A549 (cell line): Measurements from ENCODE around the gene TYK2.

Experiments used
- CTCF ChIP-seq: fragments of >200 bp; sonication (Bioruptor Twin); formaldehyde crosslinking; IDR thresholded peaks from 3 replicates; pipeline ENCODE4 v1.5.1; 2016
- HMGXB4 ChIP-seq: fragments of 250-450 bp; sonication (Bioruptor Pico); IDR thresholded peaks from 2 replicates; pipeline ENCODE4 v1.5.0; 2021; ENCODE audit warnings: mild to moderate bottlenecking, moderate library complexity, borderline replicate concordance
- JUN ChIP-seq, 2 experiments: fragments of >200 bp; sonication (Bioruptor Twin); formaldehyde crosslinking; IDR thresholded peaks; 2 replicates in 1 of 2; 3 replicates in 1 of 2; pipeline ENCODE4 v1.6.1; 2016 to 2017
- POLR2A ChIP-seq: IDR thresholded peaks from 2 replicates; pipeline ENCODE4 v1.6.1; 2012; ENCODE audit warnings: mild to moderate bottlenecking, low read length
- SMC3 ChIP-seq: fragments of >200 bp; sonication (Bioruptor Twin); formaldehyde crosslinking; IDR thresholded peaks from 3 replicates; pipeline ENCODE4 v1.6.1; 2018; ENCODE audit warnings: inconsistent platforms
- USF2 ChIP-seq: fragments of 450-650 bp; IDR thresholded peaks from 2 replicates; pipeline ENCODE4 v1.6.1; 2014; ENCODE audit warnings: antibody characterized with exemption

- no peak for TF ChIP-seq HMGXB4
- TF ChIP-seq JUN (IDR thresholded peaks at IDR 0.05): no peak
- TF ChIP-seq POLR2A: no peak
- no peak for TF ChIP-seq CTCF
- TF ChIP-seq USF2: no peak
- no peak for TF ChIP-seq SMC3
These were observed 14.6 kb upstream of the TYK2 start for GRCh38 chr19:10395003-10395402.
